K562 (cell line): ENCODE results near the gene MTERF2. TPM values are rescaled to one million over a fixed set of nuclear protein-coding genes. Genes with fewer than 3 reads are reported as not detected.
A peak's percentile ranks its signal among the peaks of the same experiment; 100 is the strongest.

Experiments
- CHD4 ChIP-seq: fragments of 200-600 bp; sonication (generic); IDR thresholded peaks from 3 replicates; pipeline ENCODE4 v1.6.1; 2012; ENCODE audit warnings: low read depth, mild to moderate bottlenecking, mixed read lengths, low read length, inconsistent platforms; ENCODE audit not compliant: insufficient read depth, insufficient replicate concordance, poor library complexity, severe bottlenecking
- MCM5 ChIP-seq: fragments of 450-650 bp; IDR thresholded peaks from 2 replicates; pipeline ENCODE4 v1.6.1; 2016; ENCODE audit warnings: low read depth
- NCOA1 ChIP-seq: fragments of 450-650 bp; IDR thresholded peaks from 2 replicates; pipeline ENCODE4 v1.6.1; 2016; ENCODE audit warnings: low read depth
- SMAD3 ChIP-seq: fragments of 450-650 bp; formaldehyde crosslinking; conservative IDR thresholded peaks from 2 replicates; pipeline ENCODE4 v1.4.0; 2020; ENCODE audit warnings: mild to moderate bottlenecking
- ZBTB8A ChIP-seq: fragments of 450-650 bp; IDR thresholded peaks from 2 replicates; pipeline ENCODE4 v1.6.1; 2018; ENCODE audit warnings: mild to moderate bottlenecking, moderate library complexity; ENCODE audit not compliant: partially characterized antibody
- ZNF274 ChIP-seq: IDR thresholded peaks from 2 replicates; pipeline ENCODE4 v1.6.1; 2011; ENCODE audit warnings: low read depth, mild to moderate bottlenecking, low read length, moderate library complexity, borderline replicate concordance
- ZNF551 ChIP-seq: fragments of 250-450 bp; sonication (Bioruptor Pico); IDR thresholded peaks from 2 replicates; pipeline ENCODE4 v1.5.0; 2021; ENCODE audit warnings: mild to moderate bottlenecking, moderate library complexity
- ZNF79 ChIP-seq: fragments of 250-450 bp; sonication (Bioruptor Pico); IDR thresholded peaks from 2 replicates; pipeline ENCODE4 v1.4.0; 2020; ENCODE audit warnings: low read depth, mild to moderate bottlenecking, moderate library complexity
- polyA plus RNA-seq, 8 experiments: library from polyadenylated mRNA; depleted of rRNA in 4 of 8; stranded (reverse) in 5 of 8; unstranded in 3 of 8; fragments of >200 nt; fragmentation: Nextera tagmentation in 2 of 8; fragmentation: Illumina TruSeq in 1 of 8; extraction: Ambion mirVana in 2 of 8; extraction: Trizol in 1 of 8; gene quantifications; 2 replicates each; pipeline versions ENCODE4 v1.2.1 to v1.2.3, GENCODE V29; 2011 to 2014; ENCODE audit warnings: inconsistent platforms in 1 of 8, missing spikeins in 1 of 8
- total RNA-seq, 7 experiments: library from RNA; depleted of rRNA in 6 of 7; stranded (reverse); fragments of >200 nt in 6 of 7; fragmentation: Illumina TruSeq in 2 of 7; extraction: Trizol in 2 of 7; gene quantifications; 2 replicates each; pipeline versions ENCODE4 v1.2.1 to v1.2.3, GENCODE V29; 2011 to 2021; ENCODE audit warnings: low replicate concordance in 1 of 7
- TF ChIP-seq, protein P1 (sequence below): fragments of 450-650 bp; formaldehyde crosslinking; conservative IDR thresholded peaks from 2 replicates; pipeline ENCODE4 v1.4.0; 2022; ENCODE audit warnings: mild to moderate bottlenecking, missing genetic modification characterization
- TF ChIP-seq, protein P2 (sequence below): fragments of 250-450 bp; sonication (Bioruptor Pico); IDR thresholded peaks from 2 replicates; pipeline ENCODE4 v1.8.0; 2022; ENCODE audit warnings: inconsistent platforms
- TF ChIP-seq, protein P3 (sequence below): fragments of 450-650 bp; IDR thresholded peaks from 2 replicates; pipeline ENCODE4 v1.6.1; 2018; ENCODE audit warnings: mild to moderate bottlenecking, low read depth; ENCODE audit not compliant: partially characterized antibody
- TF ChIP-seq, protein P4 (sequence below): sonication (generic); formaldehyde crosslinking; IDR thresholded peaks from 2 replicates; pipeline ENCODE4 v1.8.1; 2023; ENCODE audit warnings: mild to moderate bottlenecking, missing genetic modification reagents
- TF ChIP-seq, protein P5 (sequence below): fragments of 450-650 bp; IDR thresholded peaks from 2 replicates; pipeline ENCODE4 v1.6.1; 2018; ENCODE audit not compliant: partially characterized antibody
- TF ChIP-seq, protein P6 (sequence below): fragments of 250-450 bp; sonication (Bioruptor Pico); IDR thresholded peaks from 2 replicates; pipeline ENCODE4 v1.5.0; 2020; ENCODE audit warnings: mild to moderate bottlenecking

Gene MTERF2
- total and polyA plus RNA-seq, 9 of the 15 experiments (the other 6 are each of a cell fraction or from before 2014, with no cell fraction given): 10.0 to 63.2 (median 33.2) TPM

DNA sequence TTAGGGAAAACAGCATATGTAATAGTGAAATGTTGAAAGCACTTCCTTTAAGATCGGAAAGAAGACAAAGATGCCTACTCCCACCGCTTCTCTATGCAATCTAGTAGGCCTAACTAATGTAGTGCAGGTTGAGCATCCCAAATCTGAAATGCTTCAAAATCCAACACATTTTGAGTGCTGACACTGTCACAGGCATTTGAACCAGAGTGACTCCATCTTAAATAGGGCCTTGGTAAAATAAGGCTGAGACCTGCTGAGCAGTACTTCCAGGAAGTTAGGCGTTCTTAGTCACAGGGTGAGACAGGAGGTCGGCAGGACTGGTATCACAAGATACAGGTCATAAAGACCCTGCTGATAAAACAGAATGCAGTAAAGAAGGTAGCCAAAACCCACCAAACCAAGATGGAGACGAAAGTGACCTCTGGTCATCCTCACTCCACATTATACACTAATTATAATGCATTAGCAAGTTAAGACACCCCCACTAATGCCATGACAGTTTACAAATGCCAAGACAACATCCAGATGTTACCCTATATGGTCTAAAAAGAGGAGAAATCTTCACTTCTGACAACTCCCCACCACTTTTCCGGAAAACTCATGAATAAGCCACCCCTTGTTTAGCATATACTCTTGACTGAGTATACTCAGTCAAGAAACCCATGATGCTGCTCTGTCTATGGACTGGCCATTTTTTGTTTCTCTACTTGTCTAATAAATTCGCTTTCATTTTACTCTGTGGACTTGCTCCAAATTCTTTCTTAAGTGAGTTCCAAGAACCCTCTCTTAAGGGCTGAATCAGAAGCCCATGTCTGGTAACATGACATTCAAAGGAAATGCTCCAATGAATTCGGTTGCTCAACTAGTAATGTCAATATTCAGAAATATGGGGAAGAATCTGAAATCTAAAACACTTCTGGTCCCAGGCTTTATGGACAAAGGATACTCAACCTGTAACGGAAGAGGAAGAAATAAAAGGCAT, 47.1 kb upstream of the MTERF2 start (continued):
- TF ChIP-seq, protein P1, sequence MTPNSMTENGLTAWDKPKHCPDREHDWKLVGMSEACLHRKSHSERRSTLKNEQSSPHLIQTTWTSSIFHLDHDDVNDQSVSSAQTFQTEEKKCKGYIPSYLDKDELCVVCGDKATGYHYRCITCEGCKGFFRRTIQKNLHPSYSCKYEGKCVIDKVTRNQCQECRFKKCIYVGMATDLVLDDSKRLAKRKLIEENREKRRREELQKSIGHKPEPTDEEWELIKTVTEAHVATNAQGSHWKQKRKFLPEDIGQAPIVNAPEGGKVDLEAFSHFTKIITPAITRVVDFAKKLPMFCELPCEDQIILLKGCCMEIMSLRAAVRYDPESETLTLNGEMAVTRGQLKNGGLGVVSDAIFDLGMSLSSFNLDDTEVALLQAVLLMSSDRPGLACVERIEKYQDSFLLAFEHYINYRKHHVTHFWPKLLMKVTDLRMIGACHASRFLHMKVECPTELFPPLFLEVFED (CRISPR knock-in tag): no peak
- no peak for TF ChIP-seq ZBTB8A
- TF ChIP-seq ZNF274: no peak
- TF ChIP-seq, protein P2, sequence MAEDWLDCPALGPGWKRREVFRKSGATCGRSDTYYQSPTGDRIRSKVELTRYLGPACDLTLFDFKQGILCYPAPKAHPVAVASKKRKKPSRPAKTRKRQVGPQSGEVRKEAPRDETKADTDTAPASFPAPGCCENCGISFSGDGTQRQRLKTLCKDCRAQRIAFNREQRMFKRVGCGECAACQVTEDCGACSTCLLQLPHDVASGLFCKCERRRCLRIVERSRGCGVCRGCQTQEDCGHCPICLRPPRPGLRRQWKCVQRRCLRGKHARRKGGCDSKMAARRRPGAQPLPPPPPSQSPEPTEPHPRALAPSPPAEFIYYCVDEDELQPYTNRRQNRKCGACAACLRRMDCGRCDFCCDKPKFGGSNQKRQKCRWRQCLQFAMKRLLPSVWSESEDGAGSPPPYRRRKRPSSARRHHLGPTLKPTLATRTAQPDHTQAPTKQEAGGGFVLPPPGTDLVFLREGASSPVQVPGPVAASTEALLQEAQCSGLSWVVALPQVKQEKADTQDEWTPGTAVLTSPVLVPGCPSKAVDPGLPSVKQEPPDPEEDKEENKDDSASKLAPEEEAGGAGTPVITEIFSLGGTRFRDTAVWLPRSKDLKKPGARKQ: peak; percentile 55; the same call in 1 of the 2 replicates
- TF ChIP-seq CHD4: no peak
- TF ChIP-seq, protein P3, sequence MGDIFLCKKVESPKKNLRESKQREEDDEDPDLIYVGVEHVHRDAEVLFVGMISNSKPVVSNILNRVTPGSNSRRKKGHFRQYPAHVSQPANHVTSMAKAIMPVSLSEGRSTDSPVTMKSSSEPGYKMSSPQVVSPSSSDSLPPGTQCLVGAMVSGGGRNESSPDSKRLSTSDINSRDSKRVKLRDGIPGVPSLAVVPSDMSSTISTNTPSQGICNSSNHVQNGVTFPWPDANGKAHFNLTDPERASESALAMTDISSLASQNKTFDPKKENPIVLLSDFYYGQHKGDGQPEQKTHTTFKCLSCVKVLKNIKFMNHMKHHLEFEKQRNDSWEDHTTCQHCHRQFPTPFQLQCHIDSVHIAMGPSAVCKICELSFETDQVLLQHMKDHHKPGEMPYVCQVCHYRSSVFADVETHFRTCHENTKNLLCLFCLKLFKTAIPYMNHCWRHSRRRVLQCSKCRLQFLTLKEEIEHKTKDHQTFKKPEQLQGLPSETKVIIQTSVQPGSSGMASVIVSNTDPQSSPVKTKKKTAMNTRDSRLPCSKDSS: no peak
- TF ChIP-seq, protein P4, sequence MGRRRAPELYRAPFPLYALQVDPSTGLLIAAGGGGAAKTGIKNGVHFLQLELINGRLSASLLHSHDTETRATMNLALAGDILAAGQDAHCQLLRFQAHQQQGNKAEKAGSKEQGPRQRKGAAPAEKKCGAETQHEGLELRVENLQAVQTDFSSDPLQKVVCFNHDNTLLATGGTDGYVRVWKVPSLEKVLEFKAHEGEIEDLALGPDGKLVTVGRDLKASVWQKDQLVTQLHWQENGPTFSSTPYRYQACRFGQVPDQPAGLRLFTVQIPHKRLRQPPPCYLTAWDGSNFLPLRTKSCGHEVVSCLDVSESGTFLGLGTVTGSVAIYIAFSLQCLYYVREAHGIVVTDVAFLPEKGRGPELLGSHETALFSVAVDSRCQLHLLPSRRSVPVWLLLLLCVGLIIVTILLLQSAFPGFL (CRISPR knock-in tag): no peak
- no peak for TF ChIP-seq NCOA1
- peak; percentile 87 for TF ChIP-seq SMAD3 (CRISPR knock-in tag)
- TF ChIP-seq, protein P5, sequence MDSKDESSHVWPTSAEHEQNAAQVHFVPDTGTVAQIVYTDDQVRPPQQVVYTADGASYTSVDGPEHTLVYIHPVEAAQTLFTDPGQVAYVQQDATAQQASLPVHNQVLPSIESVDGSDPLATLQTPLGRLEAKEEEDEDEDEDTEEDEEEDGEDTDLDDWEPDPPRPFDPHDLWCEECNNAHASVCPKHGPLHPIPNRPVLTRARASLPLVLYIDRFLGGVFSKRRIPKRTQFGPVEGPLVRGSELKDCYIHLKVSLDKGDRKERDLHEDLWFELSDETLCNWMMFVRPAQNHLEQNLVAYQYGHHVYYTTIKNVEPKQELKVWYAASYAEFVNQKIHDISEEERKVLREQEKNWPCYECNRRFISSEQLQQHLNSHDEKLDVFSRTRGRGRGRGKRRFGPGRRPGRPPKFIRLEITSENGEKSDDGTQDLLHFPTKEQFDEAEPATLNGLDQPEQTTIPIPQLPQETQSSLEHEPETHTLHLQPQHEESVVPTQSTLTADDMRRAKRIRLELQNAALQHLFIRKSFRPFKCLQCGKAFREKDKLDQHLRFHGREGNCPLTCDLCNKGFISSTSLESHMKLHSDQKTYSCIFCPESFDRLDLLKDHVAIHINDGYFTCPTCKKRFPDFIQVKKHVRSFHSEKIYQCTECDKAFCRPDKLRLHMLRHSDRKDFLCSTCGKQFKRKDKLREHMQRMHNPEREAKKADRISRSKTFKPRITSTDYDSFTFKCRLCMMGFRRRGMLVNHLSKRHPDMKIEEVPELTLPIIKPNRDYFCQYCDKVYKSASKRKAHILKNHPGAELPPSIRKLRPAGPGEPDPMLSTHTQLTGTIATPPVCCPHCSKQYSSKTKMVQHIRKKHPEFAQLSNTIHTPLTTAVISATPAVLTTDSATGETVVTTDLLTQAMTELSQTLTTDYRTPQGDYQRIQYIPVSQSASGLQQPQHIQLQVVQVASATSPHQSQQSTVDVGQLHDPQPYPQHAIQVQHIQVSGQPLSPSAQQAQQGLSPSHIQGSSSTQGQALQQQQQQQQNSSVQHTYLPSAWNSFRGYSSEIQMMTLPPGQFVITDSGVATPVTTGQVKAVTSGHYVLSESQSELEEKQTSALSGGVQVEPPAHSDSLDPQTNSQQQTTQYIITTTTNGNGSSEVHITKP: peak; percentile 59
- no peak for TF ChIP-seq MCM5
- TF ChIP-seq, protein P6, sequence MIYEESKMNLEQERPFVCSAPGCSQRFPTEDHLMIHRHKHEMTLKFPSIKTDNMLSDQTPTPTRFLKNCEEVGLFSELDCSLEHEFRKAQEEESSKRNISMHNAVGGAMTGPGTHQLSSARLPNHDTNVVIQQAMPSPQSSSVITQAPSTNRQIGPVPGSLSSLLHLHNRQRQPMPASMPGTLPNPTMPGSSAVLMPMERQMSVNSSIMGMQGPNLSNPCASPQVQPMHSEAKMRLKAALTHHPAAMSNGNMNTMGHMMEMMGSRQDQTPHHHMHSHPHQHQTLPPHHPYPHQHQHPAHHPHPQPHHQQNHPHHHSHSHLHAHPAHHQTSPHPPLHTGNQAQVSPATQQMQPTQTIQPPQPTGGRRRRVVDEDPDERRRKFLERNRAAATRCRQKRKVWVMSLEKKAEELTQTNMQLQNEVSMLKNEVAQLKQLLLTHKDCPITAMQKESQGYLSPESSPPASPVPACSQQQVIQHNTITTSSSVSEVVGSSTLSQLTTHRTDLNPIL (CRISPR knock-in tag): 0 out of 2 replicates have a peak, but pooled peaks have one; percentile 45
- peak; percentile 70 for TF ChIP-seq ZNF79 (CRISPR knock-in tag)
- no peak for TF ChIP-seq ZNF551 (CRISPR knock-in tag)
